Muscle of leg (tissue), 11 donors: ENCODE data around the gene DOC2A. TPM values are rescaled to one million over a fixed set of nuclear protein-coding genes. Genes with fewer than 3 reads are reported as not detected.
A peak's percentile ranks its signal among the peaks of the same experiment; 100 is the strongest.

Experiments used
- DNase-seq: peaks from one replicate; pipeline ENCODE4 v3.0.0; 2013
- H3K27ac ChIP-seq: one replicate; pipeline ENCODE4 v1.5.1; 2013; ENCODE audit warnings: mild to moderate bottlenecking, low read length, control low read depth
- H3K27me3 ChIP-seq: one replicate; pipeline ENCODE4 v1.6.1; 2013; ENCODE audit warnings: low read length; ENCODE audit not compliant: control insufficient read depth, insufficient read depth
- H3K36me3 ChIP-seq: one replicate; pipeline ENCODE4 v1.6.1; 2013; ENCODE audit warnings: low read length; ENCODE audit not compliant: control insufficient read depth, insufficient read depth
- H3K4me1 ChIP-seq: one replicate; pipeline ENCODE4 v1.6.1; 2013; ENCODE audit warnings: low read length; ENCODE audit not compliant: control insufficient read depth, insufficient read depth
- H3K4me3 ChIP-seq: one replicate; pipeline ENCODE4 v1.5.1; 2013; ENCODE audit warnings: low read length, control low read depth
- H3K9me3 ChIP-seq: replicated peaks from 2 replicates; pipeline ENCODE4 v1.6.1; 2013; ENCODE audit warnings: low read depth, low read length; ENCODE audit not compliant: control insufficient read depth
- WGBS: methylation state at CpG from one replicate; pipeline ENCODE4 v1.1.5; 2013; ENCODE audit warnings: missing lambda C conversion rate; ENCODE audit not compliant: insufficient coverage; 5-methylcytosine and 5-hydroxymethylcytosine counted together
- polyA plus RNA-seq, 8 donors: library from polyadenylated mRNA; unstranded; fragments of 120-200 nt; gene quantifications; one replicate each; pipeline versions ENCODE4 v1.2.1 to v1.2.3, GENCODE V29; 2013; ENCODE audit warnings: inconsistent platforms in 1 of 8, low replicate concordance in 1 of 8; ENCODE audit not compliant: insufficient read length in 8 of 8, insufficient read depth in 1 of 8
- total RNA-seq: library from RNA; stranded (reverse); fragments of 120-200 nt; gene quantifications from one replicate; pipeline ENCODE4 v1.2.4, GENCODE V29; 2013

The DOC2A gene
- total and polyA plus RNA-seq, 9 donors, result 0.22 to 1.8 (median 0.81) TPM

DNA sequence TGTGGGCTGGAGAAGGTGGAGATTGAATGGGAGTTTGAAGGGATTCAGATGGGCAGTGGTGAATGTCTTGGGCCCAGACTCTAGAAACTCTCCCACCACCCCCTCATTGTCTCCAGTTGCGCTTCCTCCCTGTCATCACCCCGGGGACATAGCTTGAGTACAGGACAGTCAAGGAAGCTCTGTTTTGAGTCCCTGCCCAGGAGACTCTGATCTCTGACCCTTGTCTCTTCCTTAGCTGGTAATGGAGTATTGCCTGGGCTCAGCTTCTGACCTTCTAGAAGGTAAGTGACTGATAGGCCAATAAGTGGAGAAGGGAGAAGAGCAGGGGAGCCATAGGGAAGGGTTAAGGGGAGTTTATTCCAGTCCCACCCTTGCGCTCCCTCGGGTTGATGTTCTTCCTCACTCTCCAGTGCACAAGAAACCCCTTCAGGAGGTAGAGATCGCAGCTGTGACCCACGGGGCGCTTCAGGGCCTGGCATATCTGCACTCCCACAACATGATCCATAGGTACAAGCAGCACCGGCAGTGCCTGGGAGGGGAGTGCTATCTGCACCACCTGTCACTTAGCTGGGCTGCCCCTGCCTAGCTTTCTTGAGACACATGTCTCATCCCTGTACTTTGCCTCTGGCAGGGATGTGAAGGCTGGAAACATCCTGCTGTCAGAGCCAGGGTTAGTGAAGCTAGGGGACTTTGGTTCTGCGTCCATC, 32.1 kb downstream of the DOC2A start:
- Histone ChIP-seq H3K4me3 (no peak overlapping the region), H3K36me3 (peaks cover 63% of the 10 kb centered on the region), H3K27ac (no peak overlapping the region), H3K9me3 (no peaks in the 10 kb centered on the region), H3K27me3 (no peaks in the 10 kb centered on the region), H3K4me1 (peaks cover 38% of the 10 kb centered on the region)
- WGBS, result 89% methylated on average over 1 of the region's 9 CpGs
- no peak for DNase-seq

DNA sequence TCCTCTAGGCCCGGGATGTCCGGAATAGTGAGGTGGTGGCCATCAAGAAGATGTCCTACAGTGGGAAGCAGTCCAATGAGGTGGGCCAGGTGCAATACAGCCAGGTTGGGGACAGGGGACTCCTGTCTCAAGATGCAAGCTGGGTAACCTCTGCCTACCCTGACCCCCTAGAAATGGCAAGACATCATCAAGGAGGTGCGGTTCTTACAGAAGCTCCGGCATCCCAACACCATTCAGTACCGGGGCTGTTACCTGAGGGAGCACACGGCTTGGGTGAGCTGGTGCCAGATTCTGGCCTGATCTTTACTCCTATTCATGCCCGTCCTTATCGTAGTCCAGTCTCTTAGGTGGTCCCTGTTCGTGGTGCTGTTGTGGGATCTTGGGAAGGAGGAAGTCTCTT, 32.7 kb downstream of the DOC2A start:
- DNase-seq, result no peak
- WGBS, result 100% methylated on average over 9 of the region's 9 CpGs
- peaks cover 57% of the 10 kb centered on the region for H3K36me3 ChIP-seq

DNA sequence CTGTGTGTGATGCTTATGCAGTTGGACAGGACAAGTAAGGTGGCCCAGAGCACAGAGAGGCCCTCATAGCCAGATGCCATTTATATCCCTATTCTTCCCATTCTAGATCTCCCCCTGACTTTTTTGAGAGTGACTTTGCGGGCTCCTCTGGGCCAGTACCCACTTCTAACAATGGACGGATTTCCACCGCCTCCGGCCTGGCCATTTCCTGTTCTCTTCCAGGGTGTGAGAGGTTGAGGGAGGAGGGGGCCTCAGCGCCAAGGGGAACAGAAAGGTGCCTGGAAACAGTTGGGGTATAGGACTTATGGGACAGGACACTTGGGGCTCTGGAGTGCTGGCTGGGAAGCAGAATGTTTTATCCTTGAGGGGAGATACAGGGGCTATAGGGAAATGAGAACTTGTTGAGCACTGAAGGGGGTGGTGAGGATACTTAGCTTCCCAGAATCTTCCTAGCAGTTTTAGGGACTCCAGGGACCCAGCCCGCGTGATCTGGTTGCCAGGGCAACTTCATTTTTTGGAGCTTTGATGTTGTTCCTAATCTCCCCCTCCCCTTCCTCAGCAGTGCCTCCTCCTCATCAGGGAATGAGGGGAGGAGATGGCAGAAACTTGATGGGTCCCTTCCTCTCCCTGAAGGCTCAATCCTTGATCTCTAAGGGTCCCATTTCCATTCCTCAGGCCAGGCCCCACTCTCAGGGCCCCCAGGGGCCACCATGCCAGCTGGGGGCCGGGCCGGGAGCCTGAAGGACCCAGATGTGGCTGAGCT, 33.6 kb downstream of the DOC2A start:
- Histone ChIP-seq H3K27me3 (no peaks in the 10 kb centered on the region), H3K36me3 (peaks cover 52% of the 10 kb centered on the region), H3K9me3 (peaks cover 5% of the 10 kb centered on the region), H3K4me1 (peaks cover 43% of the 10 kb centered on the region), H3K27ac (peak overlapping the region; percentile 71), H3K4me3 (no peak overlapping the region)
- DNase-seq, result no peak
- WGBS, result 73% methylated on average over 5 of the region's 9 CpGs

More for the DNA sequence above, 32.7 kb downstream of the DOC2A start:
- peaks cover 2% of the 10 kb centered on the region for H3K9me3 ChIP-seq
- H3K27ac ChIP-seq, result no peak overlapping the region
- H3K27me3 ChIP-seq, result no peaks in the 10 kb centered on the region
- H3K4me1 ChIP-seq, result peaks cover 41% of the 10 kb centered on the region
- H3K4me3 ChIP-seq, result no peak overlapping the region

GRCh38 chr16:29975811-29976511, 34.9 kb downstream of the DOC2A start:
- no peak for DNase-seq
- Histone ChIP-seq H3K9me3 (peaks cover 5% of the 10 kb centered on the region), H3K36me3 (peaks cover 43% of the 10 kb centered on the region), H3K4me1 (peaks cover 43% of the 10 kb centered on the region), H3K27me3 (no peaks in the 10 kb centered on the region), H3K27ac (peak overlapping the region; percentile 97), H3K4me3 (peak overlapping the region; percentile 100)
- WGBS, result 13% methylated on average over 4 of the region's 6 CpGs

GRCh38 chr16:29975134-29975538, 35.7 kb downstream of the DOC2A start:
- Histone ChIP-seq H3K27ac (peak overlapping the region; percentile 97), H3K27me3 (no peaks in the 10 kb centered on the region), H3K9me3 (peaks cover 5% of the 10 kb centered on the region), H3K4me3 (peak overlapping the region; percentile 100), H3K36me3 (peaks cover 36% of the 10 kb centered on the region), H3K4me1 (peaks cover 43% of the 10 kb centered on the region)
- no peak for DNase-seq
- WGBS, result 71% methylated on average over 4 of the region's 5 CpGs

GRCh38 chr16:29974291-29975133, 36.3 kb downstream of the DOC2A start:
- peak; percentile 56 for DNase-seq
- H3K9me3 ChIP-seq, result peaks cover 5% of the 10 kb centered on the region
- H3K27me3 ChIP-seq, result no peaks in the 10 kb centered on the region
- H3K27ac ChIP-seq, result peak overlapping the region; percentile 97
- WGBS, result 0% methylated on average over 19 of the region's 31 CpGs
- H3K36me3 ChIP-seq, result peaks cover 33% of the 10 kb centered on the region
- H3K4me3 ChIP-seq, result peak overlapping the region; percentile 100
- H3K4me1 ChIP-seq, result peaks cover 43% of the 10 kb centered on the region

- H3K4me1 ChIP-seq, result peaks cover 43% of the 10 kb centered on the region
- H3K27me3 ChIP-seq, result no peaks in the 10 kb centered on the region
- H3K27ac ChIP-seq, result peak within 1 kb of the TSS; percentile 97
- DNase-seq, result peak; percentile 100
- H3K36me3 ChIP-seq, result peaks cover 30% of the 10 kb centered on the region
- H3K9me3 ChIP-seq, result peaks cover 5% of the 10 kb centered on the region
- H3K4me3 ChIP-seq, result peak within 1 kb of the TSS; percentile 100
- under 1% methylated on average over 67 of the region's 75 CpGs for WGBS
These were observed 37.2 kb downstream of the DOC2A start, which contains the start of gene TAOK2 for GRCh38 chr16:29973384-29974246. TAOK2 (plus strand) TSS chr16:29973868; CDS start chr16:29977773, 3,905 bp downstream.

DNA sequence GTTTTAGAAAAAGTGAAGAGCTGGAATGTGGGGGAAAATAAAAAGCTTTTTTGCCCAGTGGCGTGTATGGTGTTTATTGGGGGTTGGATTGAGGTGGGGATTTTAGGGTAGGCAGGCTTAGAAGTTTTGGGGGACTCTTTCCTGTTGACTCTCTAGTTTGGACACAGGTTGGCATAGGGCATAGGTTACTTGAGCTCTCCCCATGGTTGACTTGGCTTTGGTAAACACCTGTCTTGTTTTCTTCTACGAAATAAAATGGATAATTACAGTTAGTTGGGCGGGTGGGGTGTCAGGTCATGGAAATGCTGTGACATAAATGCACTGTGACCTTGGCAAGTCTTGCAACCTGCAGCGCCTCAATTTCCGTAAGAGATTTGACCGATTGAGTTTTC, 37.8 kb downstream of the DOC2A start:
- Histone ChIP-seq H3K9me3 (peaks cover 5% of the 10 kb centered on the region), H3K4me1 (peaks cover 38% of the 10 kb centered on the region), H3K36me3 (peaks cover 26% of the 10 kb centered on the region), H3K4me3 (no peak overlapping the region), H3K27ac (peak overlapping the region; percentile 60), H3K27me3 (no peaks in the 10 kb centered on the region)
- 53% methylated on average over 6 of the region's 6 CpGs for WGBS
- DNase-seq, result no peak

GRCh38 chr16:29972500-29972899, 38.3 kb downstream of the DOC2A start:
- no peak for DNase-seq
- no peaks in the 10 kb centered on the region for H3K27me3 ChIP-seq
- no peak overlapping the region for H3K4me3 ChIP-seq
- 100% methylated on average over 1 of the region's 1 CpG for WGBS
- H3K27ac ChIP-seq, result no peak overlapping the region
- peaks cover 5% of the 10 kb centered on the region for H3K9me3 ChIP-seq
- H3K36me3 ChIP-seq, result peaks cover 24% of the 10 kb centered on the region
- H3K4me1 ChIP-seq, result peaks cover 35% of the 10 kb centered on the region
